Skin epidermis (tissue), 12 donors: ENCODE measurements around the gene SLC22A8.
"Not testable (repeated sequence)": the region's sequence is repeated elsewhere in the genome, so short reads cannot be mapped to it uniquely, and the experiment has no call there.

ENCODE experiments used
- H3K27ac ChIP-seq, 21 experiments: fragments of 200-600 bp; sonication (generic) in 11 of 21; one replicate each; pipeline ENCODE4 v1.5.0; 2020; ENCODE audit warnings: mild to moderate bottlenecking in 3 of 21, inconsistent platforms in 2 of 21, moderate library complexity in 2 of 21
- H3K4me3 ChIP-seq, 7 experiments: fragments of 200-600 bp; sonication (generic) in 2 of 7; one replicate each; pipeline ENCODE4 v1.5.0; 2020; ENCODE audit warnings: inconsistent platforms in 2 of 7, mild to moderate bottlenecking in 2 of 7, moderate library complexity in 1 of 7

SLC22A8 gene

GRCh38 chr11:62948765-62949320, 66.8 kb downstream of the SLC22A8 start:
- no peak overlapping the region for H3K4me3 ChIP-seq
- H3K27ac ChIP-seq = no peak overlapping the region

GRCh38 chr11:62945538-62945937, 70.1 kb downstream of the SLC22A8 start:
- H3K4me3 ChIP-seq, H3K27ac ChIP-seq: not testable (repeated sequence)
